Calu3 (cell line): ENCODE data around the gene SLC16A3. TPM values are rescaled to one million over a fixed set of nuclear protein-coding genes. Genes with fewer than 3 reads are reported as not detected.

Experiments used
- BruUV-seq: library from RNA; stranded (reverse); fragments of 400-500 nt; replicated peaks from 2 replicates; lab custom pipeline; 2021; lab: Mats Ljungman, UMichigan
- CTCF ChIA-PET: fragments of 300-600 bp; sonication (Branson Sonifier 250); formaldehyde crosslinking; loops from one replicate; lab custom pipeline; 2022; ENCODE audit warnings: antibody characterized with exemption; lab: Charles Lee
- DNase-seq: peaks from one replicate; pipeline ENCODE4 v3.0.0; 2022
- H3K27ac Mint-ChIP-seq: one replicate; pipeline ENCODE4 v1.8.0; 2022; ENCODE audit warnings: mixed read lengths; ENCODE audit not compliant: unreplicated experiment
- H3K27me3 Mint-ChIP-seq: one replicate; pipeline ENCODE4 v1.8.0; 2022; ENCODE audit warnings: mixed read lengths; ENCODE audit not compliant: unreplicated experiment
- H3K36me3 Mint-ChIP-seq: one replicate; pipeline ENCODE4 v1.8.0; 2022; ENCODE audit warnings: mild to moderate bottlenecking, moderate library complexity, mixed read lengths; ENCODE audit not compliant: insufficient read depth, unreplicated experiment
- H3K4me1 Mint-ChIP-seq: one replicate; pipeline ENCODE4 v1.8.0; 2022; ENCODE audit warnings: mild to moderate bottlenecking, low read depth, mixed read lengths; ENCODE audit not compliant: unreplicated experiment
- H3K4me3 Mint-ChIP-seq: one replicate; pipeline ENCODE4 v1.8.0; 2022; ENCODE audit warnings: mild to moderate bottlenecking, low read depth, moderate library complexity, mixed read lengths; ENCODE audit not compliant: unreplicated experiment
- H3K9me3 Mint-ChIP-seq: one replicate; pipeline ENCODE4 v1.8.0; 2022; ENCODE audit warnings: low read depth, mixed read lengths; ENCODE audit not compliant: unreplicated experiment
- CTCF ChIP-seq: fragments of 200-600 bp; IDR thresholded peaks from one replicate; pipeline ENCODE4 v1.8.0; 2022; ENCODE audit warnings: antibody characterized with exemption; ENCODE audit not compliant: unreplicated experiment
- intact Hi-C: fragments of 100-400 bp; cut with micrococcal nuclease; formaldehyde crosslinking; loops from one replicate; pipeline ENCODE4 v1.10.0; 2022; ENCODE audit not compliant: unreplicated experiment
- total RNA-seq: library from RNA; stranded (reverse); gene quantifications from 2 replicates; pipeline ENCODE4 v1.2.3, GENCODE V29; 2022

SLC16A3 gene
- total RNA-seq, 1 experiment from 2014 or later = 47.2 TPM

GRCh38 chr17:82263641-82264040 lies 34.8 kb downstream of the SLC16A3 start:
- no peak overlapping the region for H3K27ac Mint-ChIP-seq
- H3K9me3 Mint-ChIP-seq = no peaks in the 10 kb centered on the region
- CTCF ChIA-PET = interaction anchor here (0.6 kb wide), 1 partner anchor 16 kb away, joined by 6 read pairs; no protein-coding TSS in a partner anchor
- H3K4me3 Mint-ChIP-seq = no peak overlapping the region
- TF ChIP-seq CTCF = no peak
- no TSS peak for BruUV-seq
- H3K27me3 Mint-ChIP-seq = no peaks in the 10 kb centered on the region
- intact Hi-C loops = no loop called here
- peaks cover 27% of the 10 kb centered on the region for H3K4me1 Mint-ChIP-seq
- peaks cover 95% of the 10 kb centered on the region for H3K36me3 Mint-ChIP-seq
- DNase-seq = no peak

DNA sequence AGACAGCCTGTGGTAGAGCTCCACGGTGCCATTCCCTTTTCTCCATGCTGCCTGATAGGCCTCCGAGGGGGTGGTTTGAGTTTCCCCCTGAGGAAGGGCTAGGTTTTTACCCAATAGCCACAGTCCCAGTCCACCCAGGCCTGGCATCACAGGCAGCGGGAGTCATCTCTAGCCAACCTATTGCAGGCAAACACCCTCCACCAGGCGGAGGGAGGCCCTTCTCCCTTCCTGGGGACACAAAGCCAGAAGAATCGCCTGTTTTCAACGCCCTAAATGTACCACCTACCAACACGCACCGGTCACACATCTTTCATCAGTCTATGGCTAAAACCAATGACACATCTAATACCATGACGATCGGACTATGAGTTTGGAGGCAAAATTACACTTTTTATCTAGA lies 37.3 kb downstream of the SLC16A3 start:
- no peak for DNase-seq
- Mint-ChIP-seq H3K27ac (peak overlapping the region; percentile 50), H3K4me1 (peaks cover 50% of the 10 kb centered on the region), H3K36me3 (peaks cover 95% of the 10 kb centered on the region), H3K27me3 (no peaks in the 10 kb centered on the region), H3K9me3 (no peaks in the 10 kb centered on the region), H3K4me3 (peak overlapping the region; percentile 68)
- intact Hi-C loops = no loop called here
- TF ChIP-seq CTCF = no peak
- no TSS peak for BruUV-seq
- CTCF ChIA-PET = no interaction called here

- Mint-ChIP-seq H3K9me3 (no peaks in the 10 kb centered on the region), H3K27me3 (no peaks in the 10 kb centered on the region), H3K27ac (peak overlapping the region; percentile 76), H3K4me1 (peaks cover 59% of the 10 kb centered on the region), H3K4me3 (peak overlapping the region; percentile 68), H3K36me3 (peaks cover 94% of the 10 kb centered on the region)
- TF ChIP-seq CTCF = no peak
- intact Hi-C loops = no loop called here
- peak; percentile 90 for DNase-seq
- CTCF ChIA-PET = interaction anchor here (0.5 kb wide), 1 partner anchor 267 kb away, joined by 7 read pairs; no protein-coding TSS in a partner anchor
- no TSS peak for BruUV-seq
Measured at GRCh38 chr17:82267575-82268379, 38.9 kb downstream of the SLC16A3 start.

- Mint-ChIP-seq H3K9me3 (no peaks in the 10 kb centered on the region), H3K27ac (no peak overlapping the region), H3K36me3 (peaks cover 94% of the 10 kb centered on the region), H3K4me1 (peaks cover 59% of the 10 kb centered on the region), H3K27me3 (no peaks in the 10 kb centered on the region), H3K4me3 (peak overlapping the region; percentile 41)
- no peak for TF ChIP-seq CTCF
- no TSS peak for BruUV-seq
- CTCF ChIA-PET = no interaction called here
- DNase-seq = no peak
- intact Hi-C loops = no loop called here
Measured at GRCh38 chr17:82269138-82269881, 40.5 kb downstream of the SLC16A3 start.
